ENCODE data around the gene HARBI1.

HARBI1 gene

DNA sequence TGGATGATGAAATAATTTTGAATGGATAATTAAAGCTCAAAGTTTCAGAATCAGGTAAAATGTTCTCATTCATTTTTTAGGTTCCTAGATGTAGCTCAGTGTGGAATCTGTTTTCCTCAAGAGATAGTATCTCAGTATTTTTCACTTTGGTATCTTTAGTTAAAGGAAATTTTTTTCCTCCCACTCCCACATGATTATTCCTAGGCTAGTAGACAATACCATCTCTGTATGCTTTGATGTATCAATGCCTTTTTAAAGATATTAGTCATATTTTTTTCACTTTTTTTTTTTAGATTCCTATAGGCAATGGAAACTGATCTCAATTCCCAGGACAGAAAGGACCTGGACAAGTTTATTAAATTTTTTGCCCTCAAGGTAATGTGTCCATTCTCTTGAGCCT lies 27.0 kb upstream of the HARBI1 start:
- DNase-seq (ENCODE audit: low spot score in 2 of 2) (no peak), ATAC-seq (replicated peaks; ENCODE audit: extremely low read depth, poor library complexity, severe bottlenecking) (no peak)
- H3K4me3 Mint-ChIP-seq: no peak overlapping the region
- H3K27me3 Mint-ChIP-seq: no peaks in the 10 kb centered on the region
- no peaks in the 10 kb centered on the region for H3K9me3 Mint-ChIP-seq
- H3K4me1 Mint-ChIP-seq: peaks cover 18% of the 10 kb centered on the region
- peaks cover 47% of the 10 kb centered on the region for H3K36me3 Mint-ChIP-seq (ENCODE audit: insufficient read depth)
- no peak overlapping the region for H3K27ac Mint-ChIP-seq (ENCODE audit: low read depth)

DNA sequence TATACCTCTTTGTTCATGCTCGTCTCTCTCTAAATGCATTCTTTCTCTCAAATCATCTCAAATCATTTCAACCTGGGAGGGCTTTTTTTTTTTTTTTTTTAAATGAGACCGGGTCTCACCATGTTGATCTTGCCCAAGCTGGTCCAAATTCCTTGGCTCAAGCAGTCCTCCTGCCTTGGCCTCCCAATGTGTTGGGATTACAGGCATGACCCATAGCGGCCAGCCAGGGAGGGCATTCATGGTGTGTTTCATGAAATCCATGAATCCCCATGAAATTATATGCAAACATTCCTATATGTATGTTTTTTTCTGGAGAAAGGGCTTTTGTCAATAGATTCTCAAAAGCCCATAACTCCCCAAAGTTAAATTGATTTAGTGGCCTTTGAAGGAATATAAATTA lies 26.5 kb upstream of the HARBI1 start:
- H3K4me3 Mint-ChIP-seq: no peak overlapping the region
- no peak for DNase-seq (ENCODE audit: low spot score in 2 of 2)
- ATAC-seq (replicated peaks; ENCODE audit: extremely low read depth, poor library complexity, severe bottlenecking): no peak
- no peaks in the 10 kb centered on the region for H3K27me3 Mint-ChIP-seq
- H3K4me1 Mint-ChIP-seq: peaks cover 18% of the 10 kb centered on the region
- no peak overlapping the region for H3K27ac Mint-ChIP-seq (ENCODE audit: low read depth)
- no peaks in the 10 kb centered on the region for H3K9me3 Mint-ChIP-seq
- H3K36me3 Mint-ChIP-seq (ENCODE audit: insufficient read depth): peaks cover 46% of the 10 kb centered on the region

DNA sequence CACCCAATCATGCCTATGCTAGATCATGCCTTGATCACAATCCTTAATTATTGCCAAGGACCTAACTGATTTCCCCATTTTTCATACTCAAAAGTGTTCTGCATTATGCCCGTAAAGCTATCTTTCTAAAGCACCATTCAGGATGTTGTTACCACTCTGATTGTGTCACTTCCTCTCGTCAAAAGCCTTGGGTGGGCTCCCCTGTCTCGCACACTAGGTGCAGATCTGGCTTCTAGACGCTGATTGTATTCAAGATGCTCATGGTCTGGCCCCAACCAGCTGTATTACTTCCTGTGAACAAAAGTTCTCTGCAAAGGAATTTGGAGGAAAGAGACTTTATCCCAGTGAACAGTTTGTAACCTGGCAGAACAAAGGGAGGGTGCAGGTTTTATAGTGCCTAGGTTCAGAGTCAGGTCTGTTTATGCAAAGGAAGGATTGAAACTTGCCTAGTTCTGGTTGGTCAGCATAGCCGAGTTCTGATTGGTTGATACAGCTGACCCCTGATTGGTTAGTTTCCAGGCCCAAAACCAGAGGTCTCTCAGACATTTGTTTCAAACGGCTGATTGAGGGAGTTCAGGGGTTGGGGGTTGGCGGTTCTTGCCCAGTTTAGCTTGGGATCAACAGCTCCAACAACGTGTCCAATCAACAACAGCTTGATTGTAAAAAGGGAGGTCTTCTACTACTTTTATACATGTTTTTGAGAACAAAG lies 25.8 kb upstream of the HARBI1 start:
- H3K27ac Mint-ChIP-seq (ENCODE audit: low read depth): peak overlapping the region; percentile 58
- H3K4me3 Mint-ChIP-seq: no peak overlapping the region
- H3K36me3 Mint-ChIP-seq (ENCODE audit: insufficient read depth): peaks cover 41% of the 10 kb centered on the region
- H3K27me3 Mint-ChIP-seq: no peaks in the 10 kb centered on the region
- DNase-seq (ENCODE audit: low spot score in 2 of 2) (no peak), ATAC-seq (replicated peaks; ENCODE audit: extremely low read depth, poor library complexity, severe bottlenecking) (no peak)
- peaks cover 18% of the 10 kb centered on the region for H3K4me1 Mint-ChIP-seq
- H3K9me3 Mint-ChIP-seq: no peaks in the 10 kb centered on the region

DNA sequence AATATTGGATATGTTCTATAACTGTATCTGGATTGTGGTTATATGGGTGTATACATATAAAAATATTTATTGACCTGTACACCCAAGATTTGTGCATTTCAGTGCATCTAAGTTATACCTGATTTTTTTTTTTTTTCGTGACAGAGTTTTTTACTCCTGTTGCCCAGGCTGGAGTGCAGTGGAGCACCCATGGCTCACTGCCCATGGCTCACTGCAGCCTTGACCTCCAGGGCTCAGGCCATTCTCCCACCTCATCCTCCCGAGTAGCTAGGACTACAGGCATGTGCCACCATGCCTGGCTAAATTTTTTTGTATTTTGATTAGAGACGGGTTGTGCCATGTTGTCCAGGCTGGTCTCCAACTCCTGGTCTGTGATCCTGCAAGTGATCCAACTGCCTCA lies 24.6 kb upstream of the HARBI1 start:
- H3K27ac Mint-ChIP-seq (ENCODE audit: low read depth): peak overlapping the region; percentile 58
- H3K36me3 Mint-ChIP-seq (ENCODE audit: insufficient read depth): peaks cover 36% of the 10 kb centered on the region
- peaks cover 18% of the 10 kb centered on the region for H3K4me1 Mint-ChIP-seq
- DNase-seq (ENCODE audit: low spot score in 2 of 2) (no peak), ATAC-seq (replicated peaks; ENCODE audit: extremely low read depth, poor library complexity, severe bottlenecking) (no peak)
- H3K27me3 Mint-ChIP-seq: no peaks in the 10 kb centered on the region
- H3K9me3 Mint-ChIP-seq: no peaks in the 10 kb centered on the region
- H3K4me3 Mint-ChIP-seq: no peak overlapping the region

DNA sequence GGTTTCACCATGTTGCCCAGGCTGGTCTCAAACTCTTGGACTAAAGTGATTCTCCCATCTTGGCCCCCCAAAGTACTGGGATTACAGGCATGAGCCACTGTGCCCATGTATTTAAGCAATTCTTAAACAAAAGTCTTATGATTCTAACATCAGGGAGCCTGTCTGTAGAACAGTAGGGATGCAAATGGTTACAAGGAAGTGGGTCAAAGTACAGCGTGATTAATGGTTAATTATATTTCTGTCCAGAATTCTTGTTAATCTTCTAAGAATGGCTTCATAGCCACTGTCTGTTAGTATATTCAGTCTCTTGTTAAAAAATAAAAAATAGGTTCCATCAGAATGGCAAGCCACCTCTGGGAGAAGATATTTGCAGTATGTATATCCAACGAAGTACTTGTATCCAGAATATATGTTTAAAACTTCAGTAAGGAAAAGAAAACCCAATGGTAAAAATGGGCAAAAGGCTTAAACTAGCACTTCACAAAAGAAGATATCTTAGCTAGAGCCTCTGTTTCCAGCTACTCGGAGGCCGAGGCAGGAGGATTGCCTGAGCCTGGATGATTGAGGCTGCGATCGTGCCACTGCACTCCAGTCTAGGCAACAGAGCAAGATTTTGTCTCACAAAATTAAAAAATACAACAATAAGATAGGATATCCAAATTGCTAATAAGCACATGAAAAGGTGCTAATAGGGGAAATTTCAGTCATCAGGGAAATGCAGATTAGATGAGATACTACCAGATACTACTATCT lies 23.2 kb upstream of the HARBI1 start:
- peaks cover 23% of the 10 kb centered on the region for H3K36me3 Mint-ChIP-seq (ENCODE audit: insufficient read depth)
- no peaks in the 10 kb centered on the region for H3K9me3 Mint-ChIP-seq
- no peaks in the 10 kb centered on the region for H3K27me3 Mint-ChIP-seq
- peaks cover 18% of the 10 kb centered on the region for H3K4me1 Mint-ChIP-seq
- no peak overlapping the region for H3K4me3 Mint-ChIP-seq
- DNase-seq (ENCODE audit: low spot score in 2 of 2) (no peak), ATAC-seq (replicated peaks; ENCODE audit: extremely low read depth, poor library complexity, severe bottlenecking) (no peak)
- no peak overlapping the region for H3K27ac Mint-ChIP-seq (ENCODE audit: low read depth)

DNA sequence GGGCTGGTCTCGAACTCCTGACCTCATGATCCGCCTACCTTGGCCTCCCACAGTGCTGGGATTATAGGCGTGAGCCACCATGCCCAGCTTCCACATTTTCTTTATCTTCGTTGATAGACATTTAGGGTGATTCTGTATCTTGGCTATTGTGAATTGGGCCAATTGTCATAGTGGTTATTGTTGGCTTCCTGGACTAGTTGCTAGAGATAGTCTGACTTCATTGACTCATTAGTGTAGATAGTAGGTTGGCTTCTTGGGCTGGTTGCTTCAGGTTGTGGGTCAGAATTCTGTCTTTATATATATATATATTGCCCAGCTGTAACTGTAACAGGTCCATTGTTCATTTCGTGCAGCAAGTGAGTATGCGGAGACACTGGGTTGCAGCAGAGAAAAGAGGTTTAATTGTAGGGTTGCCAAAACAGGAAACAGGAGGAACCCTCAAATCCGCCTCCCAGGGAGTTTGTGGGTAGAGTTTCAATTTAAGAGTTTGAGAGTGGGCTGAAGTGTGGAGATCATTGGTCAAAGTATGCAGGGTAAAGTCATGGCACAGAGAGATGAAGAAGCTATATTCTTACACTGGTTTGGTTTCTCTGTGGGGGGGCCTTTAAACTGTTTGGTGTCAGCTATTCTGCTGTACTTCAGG lies 22.3 kb upstream of the HARBI1 start:
- Mint-ChIP-seq H3K4me3 (no peak overlapping the region), H3K4me1 (peaks cover 18% of the 10 kb centered on the region), H3K36me3 (ENCODE audit: insufficient read depth) (peaks cover 16% of the 10 kb centered on the region), H3K27me3 (no peaks in the 10 kb centered on the region), H3K27ac (ENCODE audit: low read depth) (no peak overlapping the region), H3K9me3 (no peaks in the 10 kb centered on the region)
- DNase-seq (ENCODE audit: low spot score in 2 of 2) (no peak), ATAC-seq (replicated peaks; ENCODE audit: extremely low read depth, poor library complexity, severe bottlenecking) (no peak)

DNA sequence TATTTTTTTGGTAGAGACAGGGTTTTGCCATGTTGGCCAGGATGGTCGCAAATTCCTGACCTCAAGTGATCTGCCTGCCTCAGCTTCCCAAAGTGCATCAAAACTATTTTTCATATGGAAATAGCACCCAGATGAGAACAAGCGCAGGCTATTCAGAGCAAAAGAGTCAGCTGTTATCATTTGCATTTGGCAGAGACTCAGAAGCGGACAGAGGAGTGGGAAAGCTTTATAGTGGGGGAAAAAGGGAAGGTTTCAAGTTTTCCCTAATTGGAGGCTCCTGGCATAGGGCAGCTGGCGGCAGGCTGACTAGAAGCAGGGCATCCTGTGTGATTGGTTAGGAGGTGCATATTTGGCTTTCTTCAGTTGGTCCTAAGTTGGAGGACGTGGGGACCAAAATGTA lies 20.5 kb upstream of the HARBI1 start:
- no peak overlapping the region for H3K27ac Mint-ChIP-seq (ENCODE audit: low read depth)
- no peaks in the 10 kb centered on the region for H3K27me3 Mint-ChIP-seq
- peaks cover 13% of the 10 kb centered on the region for H3K36me3 Mint-ChIP-seq (ENCODE audit: insufficient read depth)
- H3K4me1 Mint-ChIP-seq: peaks cover 19% of the 10 kb centered on the region
- DNase-seq (ENCODE audit: low spot score in 2 of 2) (no peak), ATAC-seq (replicated peaks; ENCODE audit: extremely low read depth, poor library complexity, severe bottlenecking) (no peak)
- H3K4me3 Mint-ChIP-seq: no peak overlapping the region
- H3K9me3 Mint-ChIP-seq: no peaks in the 10 kb centered on the region

DNA sequence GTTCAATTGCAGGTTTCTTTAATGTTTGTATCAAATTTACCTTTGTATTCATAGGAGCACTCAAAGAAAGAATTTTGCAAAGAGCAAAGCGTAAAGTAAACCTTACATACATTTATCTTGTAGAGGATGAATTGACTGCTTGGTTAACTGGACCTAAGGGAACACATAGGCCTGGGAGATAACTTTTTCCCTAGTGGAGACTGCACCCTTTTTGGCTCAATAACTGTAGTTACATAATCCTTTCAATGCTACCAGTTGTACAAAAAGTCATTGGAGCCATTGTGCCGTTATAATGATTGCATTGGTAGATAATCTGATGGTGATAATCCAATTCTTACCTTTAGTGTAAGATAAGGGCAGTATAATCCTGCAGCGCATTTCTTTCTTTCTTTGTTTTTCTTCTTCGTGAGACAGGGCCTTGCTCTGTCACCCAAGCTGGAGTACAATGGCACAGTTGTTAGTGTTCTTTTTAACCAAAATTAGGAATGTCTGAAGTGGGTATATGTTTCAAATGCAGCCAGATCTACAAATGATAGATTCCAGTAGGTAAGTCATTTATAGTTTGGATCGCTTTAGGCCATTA lies 18.6 kb upstream of the HARBI1 start:
- Mint-ChIP-seq H3K4me3 (no peak overlapping the region), H3K36me3 (ENCODE audit: insufficient read depth) (peaks cover 20% of the 10 kb centered on the region), H3K4me1 (peaks cover 15% of the 10 kb centered on the region), H3K27ac (ENCODE audit: low read depth) (no peak overlapping the region), H3K9me3 (no peaks in the 10 kb centered on the region), H3K27me3 (no peaks in the 10 kb centered on the region)
- no peak for ATAC-seq (replicated peaks; ENCODE audit: extremely low read depth, poor library complexity, severe bottlenecking)
- DNase-seq (ENCODE audit: low spot score in 2 of 2): no peak

DNA sequence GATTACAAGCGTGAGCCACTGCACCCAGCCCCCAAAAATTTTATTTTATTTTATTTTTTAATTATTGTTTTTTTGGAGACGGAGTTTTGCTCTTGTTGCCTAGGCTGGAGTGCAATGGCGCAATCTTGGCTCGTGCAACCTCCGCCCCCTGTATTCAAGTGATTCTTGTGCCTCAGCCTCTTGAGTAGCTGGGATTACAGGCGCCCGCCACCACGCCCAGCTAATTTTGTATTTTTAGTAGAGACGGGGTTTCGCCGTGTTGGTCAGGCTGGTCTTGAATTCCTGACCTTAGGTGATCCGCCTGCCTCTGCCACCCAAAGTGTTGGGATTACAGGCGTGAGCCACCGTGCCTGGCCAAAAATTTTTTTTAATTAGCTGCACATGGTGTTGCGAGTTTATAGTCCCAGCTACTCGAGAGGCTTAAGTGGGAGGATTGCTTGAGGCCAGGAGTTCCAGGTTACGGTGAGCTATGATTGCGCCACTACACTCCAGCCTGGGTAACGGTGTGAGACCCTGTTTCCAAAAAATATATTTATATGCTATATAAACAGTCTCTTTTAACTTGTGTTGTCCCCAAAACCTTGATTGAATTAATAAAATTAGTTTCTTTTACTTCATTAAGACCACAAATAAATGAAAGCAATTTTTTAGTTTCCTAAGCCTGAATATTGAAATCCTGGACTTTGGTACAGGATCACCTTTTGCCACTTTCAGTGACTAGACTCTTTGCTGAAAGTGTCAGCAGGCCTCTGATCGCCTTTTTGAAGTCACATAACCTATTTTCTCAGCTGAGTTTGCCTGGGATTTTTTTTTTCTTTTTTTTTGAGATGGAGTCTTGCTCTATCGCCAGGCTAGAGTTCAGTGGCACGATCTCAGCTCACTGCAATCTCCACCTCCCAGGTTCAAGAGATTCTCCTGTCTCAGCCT lies 16.5 kb upstream of the HARBI1 start:
- Mint-ChIP-seq H3K4me3 (no peak overlapping the region), H3K9me3 (no peaks in the 10 kb centered on the region), H3K27ac (ENCODE audit: low read depth) (no peak overlapping the region), H3K27me3 (no peaks in the 10 kb centered on the region), H3K36me3 (ENCODE audit: insufficient read depth) (peaks cover 29% of the 10 kb centered on the region), H3K4me1 (peaks cover 8% of the 10 kb centered on the region)
- no peak for DNase-seq (ENCODE audit: low spot score in 2 of 2)
- no peak for ATAC-seq (replicated peaks; ENCODE audit: extremely low read depth, poor library complexity, severe bottlenecking)

DNA sequence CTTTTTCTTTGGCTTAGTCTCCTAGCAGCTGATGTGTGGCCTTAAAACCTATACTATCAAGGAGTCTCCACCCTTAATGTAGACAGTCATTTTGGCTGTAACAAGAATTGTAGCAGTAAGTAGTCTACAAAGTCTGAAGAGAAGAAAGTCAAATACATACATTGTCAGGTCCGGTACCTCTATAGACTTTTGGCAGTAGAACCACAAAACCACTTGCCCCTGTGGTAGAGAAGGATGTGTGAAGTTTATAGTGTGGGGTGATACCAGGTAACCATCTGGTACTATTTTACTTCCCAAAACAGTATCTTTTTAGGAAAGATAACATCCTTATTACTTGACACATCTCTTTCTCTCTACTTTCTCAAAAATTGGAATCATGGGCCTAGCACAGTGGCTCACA lies 15.5 kb upstream of the HARBI1 start:
- ATAC-seq (replicated peaks; ENCODE audit: extremely low read depth, poor library complexity, severe bottlenecking) (peak; percentile 60), DNase-seq (ENCODE audit: low spot score in 2 of 2) (no peak)
- Mint-ChIP-seq H3K4me1 (peaks cover 8% of the 10 kb centered on the region), H3K36me3 (ENCODE audit: insufficient read depth) (peaks cover 27% of the 10 kb centered on the region), H3K4me3 (no peak overlapping the region), H3K9me3 (no peaks in the 10 kb centered on the region), H3K27ac (ENCODE audit: low read depth) (peak overlapping the region; percentile 22), H3K27me3 (no peaks in the 10 kb centered on the region)

DNA sequence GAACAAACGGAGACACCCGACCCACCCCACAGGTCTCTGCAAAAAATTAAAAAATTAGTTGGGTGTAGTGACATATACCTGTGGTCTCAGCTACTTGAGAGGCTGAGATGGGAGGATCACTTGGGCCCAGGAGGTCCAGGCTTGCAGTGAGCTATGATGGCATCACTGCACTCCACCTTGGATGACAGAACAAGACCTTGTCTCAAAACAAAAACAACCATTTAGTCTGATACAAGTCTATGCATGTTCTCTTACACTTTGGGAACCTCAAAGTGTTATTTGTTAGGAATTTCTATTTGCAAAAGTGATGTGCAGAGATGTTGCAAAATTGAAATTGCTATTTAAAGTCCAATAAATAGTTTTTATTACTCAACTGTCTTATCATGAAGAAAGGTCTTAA lies 14.6 kb upstream of the HARBI1 start:
- no peak overlapping the region for H3K4me3 Mint-ChIP-seq
- H3K27me3 Mint-ChIP-seq: no peaks in the 10 kb centered on the region
- ATAC-seq (replicated peaks; ENCODE audit: extremely low read depth, poor library complexity, severe bottlenecking) (no peak), DNase-seq (ENCODE audit: low spot score in 2 of 2) (no peak)
- no peaks in the 10 kb centered on the region for H3K9me3 Mint-ChIP-seq
- peaks cover 8% of the 10 kb centered on the region for H3K4me1 Mint-ChIP-seq
- H3K27ac Mint-ChIP-seq (ENCODE audit: low read depth): no peak overlapping the region
- H3K36me3 Mint-ChIP-seq (ENCODE audit: insufficient read depth): peaks cover 29% of the 10 kb centered on the region

DNA sequence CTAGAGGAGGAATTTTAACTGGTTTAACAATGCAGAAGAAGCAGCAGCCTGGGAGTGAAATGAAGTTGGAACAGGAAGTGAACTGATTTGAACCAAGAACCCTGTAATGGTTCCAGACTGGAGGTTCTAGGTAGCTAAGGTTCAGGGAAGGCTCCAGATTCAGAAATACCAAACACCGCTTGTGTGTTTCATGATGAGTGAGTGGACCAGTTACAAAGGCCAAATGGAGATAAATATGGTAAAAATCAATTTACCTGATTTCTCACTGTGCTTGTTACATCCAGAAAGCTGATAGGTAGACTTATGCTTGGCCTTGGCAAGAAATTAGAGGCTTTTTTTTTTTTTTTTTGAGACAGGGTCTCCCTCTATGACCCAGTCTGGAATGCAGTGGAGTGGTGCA lies 13.2 kb upstream of the HARBI1 start:
- peaks cover 14% of the 10 kb centered on the region for H3K4me1 Mint-ChIP-seq
- peaks cover 43% of the 10 kb centered on the region for H3K36me3 Mint-ChIP-seq (ENCODE audit: insufficient read depth)
- DNase-seq (ENCODE audit: low spot score in 2 of 2): no peak
- no peaks in the 10 kb centered on the region for H3K9me3 Mint-ChIP-seq
- no peak overlapping the region for H3K27ac Mint-ChIP-seq (ENCODE audit: low read depth)
- no peak overlapping the region for H3K4me3 Mint-ChIP-seq
- ATAC-seq (replicated peaks; ENCODE audit: extremely low read depth, poor library complexity, severe bottlenecking): no peak
- H3K27me3 Mint-ChIP-seq: no peaks in the 10 kb centered on the region

Measured in central memory CD8-positive, alpha-beta T cell (primary cell).